Stimulated activated naive B cell treated with anti-CD40 and anti-IgM and Interleukin-4, amounts not matched to agents 10 μg/mL and 1 μg/mL and 100 μg/mL, for 72 hours (primary cell): ENCODE results near the gene PPAN.

Experiments
- ATAC-seq, 2 donors: fragments of 150-1000 bp; cut with Tn5 transposase; replicated peaks; 2 replicates each; pipeline ENCODE4 v1.10.0; 2021; ENCODE audit warnings: moderate library complexity in 1 of 2
- DNase-seq: peaks from one replicate; pipeline ENCODE4 v3.0.0; 2021
- H3K27ac Mint-ChIP-seq: one replicate; pipeline ENCODE4 v1.8.0; 2022; ENCODE audit warnings: mild to moderate bottlenecking, mixed read lengths
- H3K27me3 Mint-ChIP-seq, 2 donors: one replicate each; pipeline ENCODE4 v1.8.0; 2022; ENCODE audit warnings: mixed read lengths in 2 of 2
- H3K36me3 Mint-ChIP-seq, 2 donors: one replicate each; pipeline ENCODE4 v1.8.0; 2022; ENCODE audit warnings: mixed read lengths in 2 of 2, mild to moderate bottlenecking in 1 of 2
- H3K4me1 Mint-ChIP-seq, 2 donors: one replicate each; pipeline ENCODE4 v1.8.0; 2022; ENCODE audit warnings: mixed read lengths in 2 of 2, mild to moderate bottlenecking in 1 of 2
- H3K4me3 Mint-ChIP-seq, 2 donors: one replicate each; pipeline ENCODE4 v1.8.0; 2022; ENCODE audit warnings: mild to moderate bottlenecking in 2 of 2, mixed read lengths in 2 of 2, moderate library complexity in 1 of 2
- H3K9me3 Mint-ChIP-seq, 2 donors: one replicate each; pipeline ENCODE4 v1.8.0; 2022; ENCODE audit warnings: mixed read lengths in 2 of 2, mild to moderate bottlenecking in 1 of 2

Gene PPAN

GRCh38 chr19:10113964-10114650 lies 7.9 kb downstream of the PPAN start:
- H3K27ac Mint-ChIP-seq: peak overlapping the region; percentile 96

GRCh38 chr19:10114651-10115391 lies 8.7 kb downstream of the PPAN start:
- peak overlapping the region; percentile 96 for H3K27ac Mint-ChIP-seq
- DNase-seq (no peak), ATAC-seq (peak in 1 of 2 donors; percentile 1)
- H3K36me3 Mint-ChIP-seq: peaks cover 81 to 87% of the 10 kb centered on the region in 2 donors
- peaks cover 58 to 90% of the 10 kb centered on the region in 2 donors for H3K4me1 Mint-ChIP-seq
- H3K9me3 Mint-ChIP-seq: peaks cover 0 to 4% of the 10 kb centered on the region in 2 donors
- peak overlapping the region; percentile 31 to 82 for H3K4me3 Mint-ChIP-seq
- peaks cover 0 to 4% of the 10 kb centered on the region in 2 donors for H3K27me3 Mint-ChIP-seq

More at GRCh38 chr19:10113964-10114650, 7.9 kb downstream of the PPAN start:
- peak overlapping the region; percentile 82 to 96 for H3K4me3 Mint-ChIP-seq
- ATAC-seq (peak in 1 of 2 donors; percentile 1), DNase-seq (no peak)
- H3K9me3 Mint-ChIP-seq: peaks cover 0 to 4% of the 10 kb centered on the region in 2 donors
- peaks cover 63 to 94% of the 10 kb centered on the region in 2 donors for H3K4me1 Mint-ChIP-seq
- peaks cover 82 to 88% of the 10 kb centered on the region in 2 donors for H3K36me3 Mint-ChIP-seq
- H3K27me3 Mint-ChIP-seq: peaks cover 0 to 4% of the 10 kb centered on the region in 2 donors

GRCh38 chr19:10115392-10116084 lies 9.4 kb downstream of the PPAN start:
- peaks cover 0 to 4% of the 10 kb centered on the region in 2 donors for H3K9me3 Mint-ChIP-seq
- H3K4me3 Mint-ChIP-seq: peak overlapping the region; percentile 63 to 82
- peaks cover 77 to 81% of the 10 kb centered on the region in 2 donors for H3K36me3 Mint-ChIP-seq
- peaks cover 54 to 86% of the 10 kb centered on the region in 2 donors for H3K4me1 Mint-ChIP-seq
- DNase-seq: no peak
- peak overlapping the region; percentile 96 for H3K27ac Mint-ChIP-seq
- no peak for ATAC-seq
- H3K27me3 Mint-ChIP-seq: peaks cover 0 to 4% of the 10 kb centered on the region in 2 donors

GRCh38 chr19:10116085-10116865 lies 10.1 kb downstream of the PPAN start:
- Mint-ChIP-seq H3K9me3 (peaks cover 0 to 4% of the 10 kb centered on the region in 2 donors), H3K4me3 (peak overlapping the region; percentile 63 to 82), H3K36me3 (peaks cover 70 to 75% of the 10 kb centered on the region in 2 donors), H3K27ac (peak overlapping the region; percentile 96), H3K27me3 (peaks cover 0 to 4% of the 10 kb centered on the region in 2 donors), H3K4me1 (peaks cover 53 to 84% of the 10 kb centered on the region in 2 donors)
- ATAC-seq (no peak), DNase-seq (no peak)

- H3K27me3 Mint-ChIP-seq: peaks cover 0 to 4% of the 10 kb centered on the region in 2 donors
- H3K4me3 Mint-ChIP-seq: peak overlapping the region; percentile 50 to 82
- H3K4me1 Mint-ChIP-seq: peaks cover 51 to 81% of the 10 kb centered on the region in 2 donors
- peak overlapping the region; percentile 96 for H3K27ac Mint-ChIP-seq
- no peak for DNase-seq
- peaks cover 0 to 2% of the 10 kb centered on the region in 2 donors for H3K9me3 Mint-ChIP-seq
- H3K36me3 Mint-ChIP-seq: peaks cover 65 to 67% of the 10 kb centered on the region in 2 donors
- ATAC-seq: no peak
Observed at GRCh38 chr19:10116866-10117616, 10.9 kb downstream of the PPAN start.

- ATAC-seq: no peak
- Mint-ChIP-seq H3K4me3 (peak overlapping the region; percentile 96 to 97), H3K27ac (peak overlapping the region; percentile 96), H3K36me3 (peaks cover 48 to 53% of the 10 kb centered on the region in 2 donors), H3K4me1 (peaks cover 39 to 80% of the 10 kb centered on the region in 2 donors), H3K27me3 (peaks cover 0 to 1% of the 10 kb centered on the region in 2 donors), H3K9me3 (peaks cover 0 to 2% of the 10 kb centered on the region in 2 donors)
- no peak for DNase-seq
Observed at GRCh38 chr19:10118960-10119359, 12.8 kb downstream of the PPAN start.

- H3K27ac Mint-ChIP-seq: no peak overlapping the region
- H3K4me1 Mint-ChIP-seq: peaks cover 34 to 73% of the 10 kb centered on the region in 2 donors
- ATAC-seq (no peak), DNase-seq (no peak)
- no peak overlapping the region for H3K4me3 Mint-ChIP-seq
- H3K36me3 Mint-ChIP-seq: peaks cover 39 to 43% of the 10 kb centered on the region in 2 donors
- no peaks in the 10 kb centered on the region for H3K27me3 Mint-ChIP-seq
- H3K9me3 Mint-ChIP-seq: peaks cover 0 to 1% of the 10 kb centered on the region in 2 donors
Observed at GRCh38 chr19:10120538-10121189, 14.5 kb downstream of the PPAN start.

- ATAC-seq (no peak), DNase-seq (no peak)
- Mint-ChIP-seq H3K9me3 (peaks cover 0 to 1% of the 10 kb centered on the region in 2 donors), H3K27ac (no peak overlapping the region), H3K4me3 (peak overlapping the region in 1 of 2 donors; percentile 30), H3K36me3 (peaks cover 26 to 32% of the 10 kb centered on the region in 2 donors), H3K4me1 (peaks cover 25 to 60% of the 10 kb centered on the region in 2 donors), H3K27me3 (no peaks in the 10 kb centered on the region)
Observed at GRCh38 chr19:10122045-10122444, 15.9 kb downstream of the PPAN start.

- DNase-seq: no peak
- ATAC-seq: no peak
- Mint-ChIP-seq H3K9me3 (peaks cover 0 to 1% of the 10 kb centered on the region in 2 donors), H3K36me3 (peaks cover 16 to 24% of the 10 kb centered on the region in 2 donors), H3K4me3 (no peak overlapping the region), H3K27ac (peak overlapping the region; percentile 76), H3K27me3 (no peaks in the 10 kb centered on the region), H3K4me1 (peaks cover 18 to 44% of the 10 kb centered on the region in 2 donors)
Observed at GRCh38 chr19:10124429-10124828, 18.3 kb downstream of the PPAN start.

- Mint-ChIP-seq H3K4me3 (no peak overlapping the region), H3K27ac (peak overlapping the region; percentile 90), H3K27me3 (no peaks in the 10 kb centered on the region), H3K4me1 (peaks cover 13 to 34% of the 10 kb centered on the region in 2 donors), H3K36me3 (peaks cover 15 to 21% of the 10 kb centered on the region in 2 donors), H3K9me3 (peaks cover 0 to 1% of the 10 kb centered on the region in 2 donors)
- DNase-seq: no peak
- peak; percentile 95 to 96 for ATAC-seq
Observed at GRCh38 chr19:10126213-10126639, 20.1 kb downstream of the PPAN start.

GRCh38 chr19:10132905-10133304 lies 26.7 kb downstream of the PPAN start:
- no peak for ATAC-seq
- no peaks in the 10 kb centered on the region for H3K27me3 Mint-ChIP-seq
- peaks cover 0 to 3% of the 10 kb centered on the region in 2 donors for H3K9me3 Mint-ChIP-seq
- no peak overlapping the region for H3K27ac Mint-ChIP-seq
- peaks cover 40 to 63% of the 10 kb centered on the region in 2 donors for H3K36me3 Mint-ChIP-seq
- H3K4me3 Mint-ChIP-seq: no peak overlapping the region
- no peak for DNase-seq
- peaks cover 8 to 11% of the 10 kb centered on the region in 2 donors for H3K4me1 Mint-ChIP-seq

GRCh38 chr19:10133596-10133995 lies 27.4 kb downstream of the PPAN start:
- peaks cover 0 to 3% of the 10 kb centered on the region in 2 donors for H3K9me3 Mint-ChIP-seq
- peaks cover 7 to 11% of the 10 kb centered on the region in 2 donors for H3K4me1 Mint-ChIP-seq
- H3K27me3 Mint-ChIP-seq: no peaks in the 10 kb centered on the region
- ATAC-seq (no peak), DNase-seq (no peak)
- H3K4me3 Mint-ChIP-seq: no peak overlapping the region
- H3K36me3 Mint-ChIP-seq: peaks cover 37 to 64% of the 10 kb centered on the region in 2 donors
- peak overlapping the region; percentile 20 for H3K27ac Mint-ChIP-seq
